Spleen (tissue), 11 donors: ENCODE data around the gene ATF6. TPM values are rescaled to one million over a fixed set of nuclear protein-coding genes. Genes with fewer than 3 reads are reported as not detected.
"Not testable (repeated sequence)": the region's sequence is repeated elsewhere in the genome, so short reads cannot be mapped to it uniquely, and the experiment has no call there.

Experiments used
- DNase-seq: peaks from one replicate; pipeline ENCODE4 v3.0.0-alpha.2; 2020
- H3K27ac ChIP-seq, 8 donors: fragments of 200-600 bp; sonication (generic) in 7 of 8; 1 replicate in 4 of 8; 2 replicates in 4 of 8; pipeline versions ENCODE4 v1.5.0 to v1.8.0; 2016 to 2021; ENCODE audit warnings: inconsistent platforms in 4 of 8, mild to moderate bottlenecking in 4 of 8, moderate library complexity in 1 of 8
- H3K27me3 ChIP-seq, 7 donors: fragments of 200-600 bp; sonication (generic) in 6 of 7; replicated peaks in 1 of 7; 1 replicate in 4 of 7; 2 replicates in 3 of 7; pipeline versions ENCODE4 v1.5.0 to v1.8.0; 2016 to 2021; ENCODE audit warnings: inconsistent platforms in 3 of 7, mild to moderate bottlenecking in 1 of 7
- H3K36me3 ChIP-seq, 6 donors: fragments of 200-600 bp; sonication (generic) in 5 of 6; 1 replicate in 4 of 6; 2 replicates in 2 of 6; pipeline versions ENCODE4 v1.5.0 to v1.8.0; 2016 to 2021; ENCODE audit warnings: inconsistent platforms in 2 of 6
- H3K4me1 ChIP-seq, 6 donors: fragments of 200-600 bp; sonication (generic) in 5 of 6; 1 replicate in 3 of 6; 2 replicates in 3 of 6; pipeline versions ENCODE4 v1.5.0 to v1.8.0; 2016 to 2021; ENCODE audit warnings: inconsistent platforms in 3 of 6
- H3K4me3 ChIP-seq, 8 donors: fragments of 200-600 bp; sonication (generic) in 7 of 8; 1 replicate in 4 of 8; 2 replicates in 4 of 8; pipeline versions ENCODE4 v1.5.0 to v1.8.0; 2016 to 2021; ENCODE audit warnings: inconsistent platforms in 4 of 8, mild to moderate bottlenecking in 4 of 8, moderate library complexity in 2 of 8
- H3K9me3 ChIP-seq, 8 donors: fragments of 200-600 bp; sonication (generic) in 7 of 8; 1 replicate in 4 of 8; 2 replicates in 4 of 8; pipeline versions ENCODE4 v1.5.0 to v1.8.0; 2016 to 2021; ENCODE audit warnings: inconsistent platforms in 4 of 8
- CTCF ChIP-seq, 11 experiments: fragments of 200-600 bp in 7 of 11; fragments of 450-650 bp in 4 of 11; sonication (generic) in 4 of 11; IDR thresholded peaks in 8 of 11; conservative IDR thresholded peaks in 3 of 11; 1 replicate in 7 of 11; 2 replicates in 4 of 11; pipeline versions ENCODE4 v1.4.0 to v1.8.0; 2016 to 2021; ENCODE audit warnings: antibody characterized with exemption in 11 of 11, inconsistent platforms in 4 of 11, mild to moderate bottlenecking in 1 of 11
- POLR2A ChIP-seq, 3 donors: fragments of 450-650 bp; IDR thresholded peaks; one replicate each; pipeline ENCODE4 v1.5.1; 2017; ENCODE audit warnings: antibody characterized with exemption in 3 of 3, mild to moderate bottlenecking in 1 of 3
- POLR2AphosphoS5 ChIP-seq, 3 donors: sonication (generic); formaldehyde crosslinking; IDR thresholded peaks; one replicate each; pipeline ENCODE4 v1.5.1; 2017; ENCODE audit warnings: antibody characterized with exemption in 3 of 3
- WGBS, 5 donors: extraction: QIAGEN DNeasy Blood & Tissue Kit in 3 of 5; methylation state at CpG; one replicate each; pipeline versions ENCODE4 v1.1.5 to v1.1.7; 2013 to 2018; 5-methylcytosine and 5-hydroxymethylcytosine counted together
- intact Hi-C: fragments of 100-400 bp; cut with DNase I; formaldehyde crosslinking; loops from one replicate; pipeline ENCODE4 v1.15.0; 2023; ENCODE audit warnings: low total_unique reads
- polyA plus RNA-seq, 3 donors: library from polyadenylated mRNA; stranded (reverse); fragments of 200-250 nt; gene quantifications; one replicate each; pipeline ENCODE4 v1.2.1, GENCODE V29; 2013
- total RNA-seq, 7 donors: library from RNA; depleted of rRNA in 3 of 7; stranded (reverse); fragments of >200 nt in 3 of 7; fragmentation: NEBNext Ultra II Directional in 4 of 7; extraction: Animal tissue kit (Norgen Biotek cat#: 25700) in 4 of 7; gene quantifications; one replicate each; pipeline versions ENCODE4 v1.1.0 to v1.2.1, GENCODE V29; 2016 to 2021
- donor health status: healthy with polysubstance abuse.
- donor health status: DM: no; HTN: no; CAD: no; lungs with moderate emphysema.
- donor health status: DM: no; HTN: no; CAD: no.
- donor health status: Bipolar disorder and iron deficiency.
- donor health status: healthy.
- donor health status: DM: no; HTN: no; CAD: no.
- donor health status: DM: yes; HTN: yes; CAD: no.

The ATF6 gene
- total and polyA plus RNA-seq, 10 donors, result 2.5 to 46.8 (median 33.0) TPM

GRCh38 chr1:161763522-161764098 is 2.5 kb upstream of the ATF6 start:
- WGBS, 5 donors, result 60 to 76% (median 73%) methylated on average over 7 of the region's 7 CpGs
- TF ChIP-seq POLR2A (IDR thresholded peaks at IDR 0.05) (no peak), POLR2AphosphoS5 (IDR thresholded peaks at IDR 0.05) (no peak), CTCF (IDR thresholded peaks at IDR 0.05 in 8 of 11, conservative IDR thresholded peaks at IDR 0.05 in 3 of 11) (peak in 10 of 11 experiments; percentile 17 to 69 (median 56))

GRCh38 chr1:161768461-161768860 is 2.3 kb downstream of the ATF6 start:
- Histone ChIP-seq H3K27me3 (no peaks in the 10 kb centered on the region), H3K9me3 (no peaks in the 10 kb centered on the region), H3K36me3 (no peaks in the 10 kb centered on the region), H3K4me1 (peaks cover 23 to 88% (median 75%) of the 10 kb centered on the region in 6 donors), H3K4me3 (no peak overlapping the region), H3K27ac (no peak overlapping the region)
- no peak for DNase-seq
- TF ChIP-seq POLR2A (IDR thresholded peaks at IDR 0.05) (no peak), CTCF (IDR thresholded peaks at IDR 0.05 in 8 of 11, conservative IDR thresholded peaks at IDR 0.05 in 3 of 11) (no peak), POLR2AphosphoS5 (IDR thresholded peaks at IDR 0.05) (no peak)
- 93 to 98% (median 96%) methylated on average over 5 of the region's 5 CpGs for WGBS, 5 donors
- intact Hi-C loops, result no loop called here

More at GRCh38 chr1:161763522-161764098, 2.5 kb upstream of the ATF6 start:
- no peak overlapping the region for H3K27ac ChIP-seq
- H3K4me1 ChIP-seq, result peaks cover 16 to 40% (median 27%) of the 10 kb centered on the region in 6 donors
- no peak overlapping the region for H3K4me3 ChIP-seq
- no peak for DNase-seq
- peaks cover 0 to 17% (median 9%) of the 10 kb centered on the region in 6 donors for H3K36me3 ChIP-seq
- no peaks in the 10 kb centered on the region for H3K27me3 ChIP-seq
- intact Hi-C loops, result no loop called here
- H3K9me3 ChIP-seq, result no peaks in the 10 kb centered on the region

- no peak for TF ChIP-seq POLR2A (IDR thresholded peaks at IDR 0.05)
- TF ChIP-seq POLR2AphosphoS5 (IDR thresholded peaks at IDR 0.05), result no peak
- no peak for TF ChIP-seq CTCF (IDR thresholded peaks at IDR 0.05 in 8 of 11, conservative IDR thresholded peaks at IDR 0.05 in 3 of 11)
- intact Hi-C loops, result no loop called here
- Histone ChIP-seq H3K4me3 (no peak overlapping the region), H3K27ac (no peak overlapping the region), H3K27me3 (no peaks in the 10 kb centered on the region), H3K36me3 (no peaks in the 10 kb centered on the region), H3K9me3 (no peaks in the 10 kb centered on the region), H3K4me1 (peaks cover 23 to 89% (median 82%) of the 10 kb centered on the region in 6 donors)
- no peak for DNase-seq
Observed at GRCh38 chr1:161768986-161769672, 3.0 kb downstream of the ATF6 start.

GRCh38 chr1:161769673-161770045 is 3.5 kb downstream of the ATF6 start:
- 88 to 95% (median 93%) methylated on average over 5 of the region's 5 CpGs for WGBS, 5 donors
- H3K4me1 ChIP-seq, result peaks cover 23 to 93% (median 85%) of the 10 kb centered on the region in 6 donors
- intact Hi-C loops, result not testable (repeated sequence)

More at GRCh38 chr1:161769673-161770045, 3.5 kb downstream of the ATF6 start:
- H3K27ac ChIP-seq, H3K9me3 ChIP-seq, H3K36me3 ChIP-seq, H3K4me3 ChIP-seq, DNase-seq, H3K27me3 ChIP-seq: not testable (repeated sequence)
